GM21526 (cell line): ENCODE data around the gene MCC.

ENCODE experiments used
- ATAC-seq: cut with Tn5 transposase; IDR thresholded peaks from one replicate; pipeline ENCODE4 v1.9.1; 2021; ENCODE audit warnings: moderate library complexity; ENCODE audit not compliant: unreplicated experiment, low FRiP score

MCC gene

DNA sequence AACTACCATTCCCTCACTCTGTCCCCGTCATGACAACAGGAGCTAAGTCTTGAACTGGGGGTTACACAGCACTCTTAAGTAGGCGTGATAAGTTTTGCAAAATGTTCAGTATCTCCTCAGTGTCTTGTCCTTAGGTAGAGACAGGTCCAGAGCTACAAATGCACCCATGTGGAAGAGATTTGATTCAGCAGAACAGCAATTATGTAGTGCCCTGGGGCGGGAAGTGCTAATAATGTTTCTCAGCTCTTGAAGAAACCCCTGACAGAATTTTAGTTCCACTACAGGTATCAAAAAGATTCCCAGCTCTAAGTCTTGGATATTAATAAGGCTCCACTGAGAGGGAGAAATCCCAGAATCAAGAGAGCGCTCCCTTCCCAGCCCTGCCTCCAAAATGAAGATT is 462.0 kb downstream of the MCC start:
- no peak for ATAC-seq

DNA sequence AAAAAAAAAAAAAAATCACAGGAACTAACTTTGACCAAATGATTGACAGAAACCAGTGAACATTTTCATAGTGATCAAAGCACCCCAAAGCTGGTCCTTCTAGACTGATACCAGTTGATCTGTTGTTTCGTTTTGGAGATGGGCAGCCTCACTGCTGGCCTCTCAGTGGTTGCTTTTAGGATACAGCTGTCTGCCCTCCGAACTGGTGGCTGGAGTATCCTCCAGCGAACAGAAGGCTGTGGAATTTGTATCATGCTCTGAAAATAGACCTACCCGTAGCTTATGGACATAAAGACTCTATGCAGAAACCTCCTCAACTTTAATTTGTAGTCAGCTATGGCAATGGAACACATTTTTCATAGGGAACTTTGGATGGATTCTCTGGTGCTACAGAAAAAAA is 462.7 kb downstream of the MCC start:
- no peak for ATAC-seq

DNA sequence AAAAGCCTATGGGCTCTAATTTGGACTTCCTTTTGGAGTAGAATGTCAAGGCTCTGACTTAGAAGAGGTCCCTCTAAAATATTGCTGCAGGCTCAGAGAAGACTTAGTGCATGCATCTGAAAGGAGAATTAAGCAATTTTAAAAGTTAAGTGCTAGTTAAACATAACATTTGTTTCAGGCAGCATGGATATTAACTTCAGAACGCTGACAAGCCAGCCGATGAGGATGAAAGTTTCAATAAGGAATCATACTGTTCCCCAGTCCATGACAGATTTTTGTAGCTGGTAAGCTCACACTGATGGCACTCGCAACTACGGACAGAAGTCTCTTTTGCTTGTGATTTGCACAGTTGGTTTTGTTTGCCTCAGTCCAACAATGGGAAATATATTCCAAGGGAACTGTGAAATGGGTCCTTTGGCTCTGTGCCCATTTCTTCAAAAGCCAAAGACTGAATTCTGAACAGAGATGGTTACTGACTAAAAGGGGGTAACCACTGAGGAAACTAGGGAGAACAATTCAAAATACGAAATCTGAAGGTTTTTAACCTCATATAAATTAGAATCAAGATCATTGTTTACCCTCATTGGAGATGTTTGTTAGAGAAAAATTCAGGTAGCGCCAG is 464.1 kb downstream of the MCC start:
- no peak for ATAC-seq

DNA sequence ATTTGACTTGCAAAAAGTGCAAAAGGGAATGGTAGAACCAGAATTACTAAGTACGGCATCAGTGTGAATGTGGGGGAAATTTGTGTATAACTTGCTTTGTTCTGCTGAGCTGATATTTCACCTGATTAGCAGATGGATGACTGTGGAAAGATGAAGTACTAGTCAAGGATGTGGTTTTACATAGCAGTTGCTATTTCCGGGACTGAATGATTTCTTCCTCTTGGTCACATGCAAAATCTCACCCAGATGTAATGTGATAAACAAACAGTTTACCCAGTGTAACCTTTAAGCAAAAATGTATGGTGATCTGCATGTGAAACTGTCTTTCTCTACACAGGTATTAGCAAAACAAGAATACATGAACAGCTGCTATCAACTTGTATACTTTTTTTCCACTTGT is 465.6 kb downstream of the MCC start:
- ATAC-seq, result peak; percentile 76

DNA sequence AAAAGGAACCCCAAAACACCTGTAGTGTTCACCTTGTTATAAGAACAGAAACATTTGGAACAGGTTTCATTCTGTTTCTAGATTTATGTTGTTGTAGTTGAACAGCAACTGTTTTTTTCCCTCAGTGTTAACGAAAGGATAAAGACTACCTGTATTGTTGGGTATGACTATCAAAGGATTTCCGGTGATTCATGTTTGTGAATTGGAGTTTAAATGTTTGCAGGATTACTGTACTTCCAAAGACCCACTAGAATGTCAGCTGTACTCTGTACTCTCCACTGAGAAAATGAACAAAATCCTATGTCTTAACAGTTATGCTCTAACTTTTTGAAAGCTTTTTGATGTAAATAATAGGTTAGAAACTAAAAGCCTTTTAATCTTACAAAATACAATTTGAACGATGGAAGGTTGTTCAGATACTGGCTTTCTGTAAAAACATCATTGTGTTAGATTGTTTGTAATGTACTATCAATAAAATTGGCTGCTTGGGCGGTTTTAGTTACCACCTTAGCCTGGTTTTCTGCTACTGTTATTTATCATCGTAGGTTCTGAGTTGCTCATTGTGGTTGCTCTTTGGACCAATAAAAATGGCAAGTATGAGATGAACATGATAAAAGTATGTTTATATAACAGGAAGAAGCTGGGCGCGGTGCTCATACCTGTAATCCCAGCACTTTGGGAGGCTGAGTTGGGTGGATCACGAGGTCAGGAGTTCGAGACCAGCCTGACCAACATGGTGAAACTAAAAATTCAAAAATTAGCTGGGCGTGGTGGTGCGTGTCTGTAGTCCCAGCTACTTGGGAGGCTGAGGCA is 467.6 kb downstream of the MCC start:
- no peak for ATAC-seq

DNA sequence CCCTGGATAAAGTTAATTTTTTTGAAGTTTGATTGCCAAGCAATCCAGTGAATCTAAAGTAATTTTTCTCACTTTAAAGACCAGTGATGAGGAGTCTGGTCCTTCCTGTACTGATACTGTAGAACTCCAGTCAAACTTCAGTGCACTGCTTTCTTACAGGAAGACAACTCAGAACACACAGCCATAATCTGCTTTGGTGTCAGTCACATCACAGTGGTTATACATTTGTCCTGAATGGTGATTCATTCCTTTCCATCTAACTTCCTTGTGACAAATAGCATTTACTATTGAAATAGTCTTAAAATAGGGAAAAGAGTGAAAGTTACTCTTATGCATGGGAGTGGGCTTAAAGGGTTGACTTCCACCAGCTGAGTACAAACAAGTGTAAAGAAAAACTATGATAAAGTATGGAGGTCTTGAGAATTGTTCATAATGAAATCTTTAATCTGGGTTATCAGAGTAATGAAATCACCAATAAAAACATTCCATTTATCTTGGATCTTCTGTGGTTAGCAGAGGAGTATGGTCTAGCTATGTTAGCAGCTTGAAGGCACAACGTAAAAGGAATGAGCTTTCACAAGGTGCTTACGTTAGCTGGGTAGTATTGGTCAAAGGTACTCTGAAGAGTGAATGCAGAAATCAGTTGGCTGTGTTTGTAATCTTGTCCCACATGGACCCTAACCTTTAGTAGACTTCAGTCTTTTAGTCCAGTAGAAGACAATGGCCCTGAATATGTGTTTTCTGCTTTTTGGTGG is 470.2 kb downstream of the MCC start:
- ATAC-seq, result no peak

DNA sequence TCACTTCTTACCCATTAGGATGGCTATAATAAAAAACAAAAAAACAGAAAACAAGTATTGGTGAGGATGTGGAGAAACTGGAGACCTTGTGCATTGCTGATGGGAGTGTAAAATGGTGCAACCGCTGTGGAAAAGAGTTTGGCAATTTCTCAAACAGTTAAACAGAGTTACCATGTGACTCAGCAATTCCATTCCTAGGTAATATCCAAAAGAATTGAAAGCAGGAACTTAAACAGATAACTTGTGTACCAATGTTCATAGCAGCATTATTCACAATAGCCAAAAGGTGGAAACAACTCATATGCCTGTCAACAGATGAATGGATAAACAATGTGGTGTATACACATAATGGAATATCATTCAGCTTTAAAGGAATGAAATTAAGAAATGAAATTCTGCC is 482.8 kb downstream of the MCC start:
- no peak for ATAC-seq

DNA sequence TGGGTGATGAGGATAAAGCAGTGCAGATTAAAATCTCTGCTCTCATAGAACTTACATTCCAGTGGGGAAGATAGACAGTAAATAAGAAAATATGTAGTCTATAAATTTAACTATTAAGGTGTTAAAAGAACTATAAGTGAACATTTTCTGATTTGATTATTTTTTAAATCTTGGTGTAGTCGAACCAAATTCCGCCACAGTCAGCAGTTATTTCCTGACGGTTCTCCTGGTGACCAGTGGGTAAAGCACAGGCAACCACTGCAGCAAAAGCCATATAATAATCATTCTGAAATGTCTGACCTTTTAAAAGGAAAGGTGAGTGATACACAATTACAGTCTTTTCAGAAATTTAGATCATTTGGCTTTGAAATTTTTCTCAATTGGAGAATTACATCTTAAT is 484.5 kb downstream of the MCC start:
- ATAC-seq, result no peak

DNA sequence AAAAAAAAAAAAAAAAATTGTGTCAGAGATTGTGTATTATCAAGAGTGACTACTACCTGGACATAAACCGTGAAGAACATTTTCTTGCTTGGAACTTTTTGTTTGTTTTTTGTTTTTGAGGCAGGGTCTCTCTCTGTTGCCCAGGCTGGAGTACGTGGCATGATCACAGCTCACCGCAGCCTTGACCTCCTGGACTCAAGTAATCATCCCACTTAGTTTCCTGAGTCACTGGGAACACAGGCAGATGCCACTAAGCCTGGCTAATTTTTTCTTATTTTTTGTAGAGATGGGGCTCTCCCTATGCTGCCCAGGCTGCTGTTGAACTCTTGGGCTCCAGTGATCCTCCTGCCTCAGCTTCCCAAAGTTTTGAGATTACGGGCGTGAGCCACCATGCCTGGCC is 485.8 kb downstream of the MCC start:
- no peak for ATAC-seq

DNA sequence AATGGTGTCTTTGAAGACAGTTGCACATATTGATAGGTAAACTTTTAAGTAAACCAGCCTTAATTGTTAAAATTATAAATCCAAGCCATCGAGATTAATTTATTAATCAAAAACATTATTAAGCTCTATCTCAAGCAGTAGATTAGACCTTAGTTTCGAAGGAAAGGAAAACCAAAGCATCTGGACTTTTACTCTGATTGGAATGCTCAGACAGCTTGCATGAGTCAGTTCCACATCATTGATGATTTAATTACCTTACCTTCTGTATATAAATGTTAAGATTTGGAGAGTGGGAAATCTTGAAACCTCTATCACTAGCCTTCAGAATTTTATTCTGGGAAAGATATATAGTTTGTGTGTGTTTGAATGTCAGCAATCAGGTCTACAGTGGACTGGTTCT is 487.8 kb downstream of the MCC start:
- ATAC-seq, result no peak

DNA sequence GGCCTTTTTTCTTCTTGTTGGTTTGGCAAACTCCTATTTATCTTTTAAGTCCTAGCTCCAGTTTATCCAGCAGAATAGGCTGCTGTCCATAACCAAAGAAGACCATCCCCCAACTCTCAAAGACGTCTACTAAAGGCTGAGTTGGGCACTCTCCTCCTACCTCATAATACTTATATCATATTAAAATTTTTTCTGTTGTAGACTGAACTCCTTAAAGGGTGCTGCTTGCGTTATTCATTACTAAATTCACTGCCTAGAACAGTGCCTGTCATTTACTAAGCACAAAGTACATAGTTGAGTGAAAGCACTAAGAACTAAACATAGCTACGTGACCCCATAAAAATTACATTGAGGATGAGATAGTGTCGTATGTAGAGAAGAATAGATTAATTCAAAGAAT is 490.0 kb downstream of the MCC start:
- no peak for ATAC-seq

DNA sequence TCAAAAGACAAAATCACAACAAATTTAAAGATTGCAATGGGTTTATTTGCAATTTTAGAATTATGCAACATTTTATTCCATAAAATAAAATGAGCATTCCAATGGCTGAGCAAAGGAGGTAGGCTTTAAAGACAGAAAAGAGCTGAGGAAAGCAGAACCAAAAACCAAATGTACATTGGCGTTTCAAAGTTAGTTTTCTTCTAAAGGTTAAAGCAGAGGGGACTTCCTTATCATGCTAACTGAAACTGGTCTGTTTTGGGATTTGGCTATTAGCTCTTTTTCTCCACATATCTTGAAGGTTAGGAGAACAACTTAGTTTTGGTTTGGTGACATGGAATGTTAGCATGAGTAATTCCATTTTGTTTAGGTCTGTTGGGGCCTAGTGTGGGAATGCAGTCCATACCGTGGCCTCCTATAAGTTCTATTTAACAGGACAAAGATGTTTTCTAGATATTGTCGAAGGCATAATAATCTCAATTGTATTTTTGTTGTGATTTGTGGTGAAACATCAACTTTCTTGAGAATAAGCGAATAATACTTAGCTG is 491.4 kb downstream of the MCC start:
- ATAC-seq, result no peak

DNA sequence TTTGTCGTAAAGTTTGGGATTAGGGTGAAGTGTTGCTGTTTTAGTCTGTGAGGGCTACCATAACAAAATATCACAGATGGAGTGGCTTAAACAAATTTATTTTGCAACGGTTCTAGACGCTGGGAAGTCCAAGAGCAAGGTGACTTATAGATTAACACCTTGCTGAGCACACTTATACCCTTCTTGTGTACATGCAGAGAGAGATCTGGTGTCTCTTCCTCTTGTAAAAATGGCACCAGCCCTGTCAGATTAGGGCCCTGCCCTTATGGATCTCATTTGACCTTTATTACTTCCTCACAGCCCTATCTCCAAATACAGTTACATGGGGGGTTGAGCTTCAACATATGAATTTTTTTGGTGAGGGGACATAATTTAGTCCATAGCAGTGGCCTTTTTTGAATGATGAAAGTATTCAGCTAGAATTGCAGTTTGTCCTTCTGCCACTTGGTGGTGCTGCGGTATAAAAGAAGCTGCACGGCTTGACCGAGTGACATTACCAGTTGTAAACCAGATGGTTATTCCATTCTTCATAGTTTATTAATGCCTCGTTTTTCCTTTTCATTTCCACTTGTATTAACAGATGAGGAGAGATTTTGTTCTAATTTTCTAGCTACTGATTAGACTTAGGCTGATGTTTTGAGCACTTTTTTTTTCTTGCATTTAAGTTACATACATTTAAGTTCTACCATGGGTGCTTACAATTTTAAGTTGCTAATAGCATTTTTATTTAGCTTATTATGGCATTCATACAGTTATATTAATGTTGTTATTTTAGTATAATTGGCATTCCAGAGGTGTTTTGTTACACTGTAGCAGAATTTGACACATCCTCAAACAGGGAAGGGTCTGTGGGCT is 492.3 kb downstream of the MCC start:
- peak; percentile 76 for ATAC-seq

DNA sequence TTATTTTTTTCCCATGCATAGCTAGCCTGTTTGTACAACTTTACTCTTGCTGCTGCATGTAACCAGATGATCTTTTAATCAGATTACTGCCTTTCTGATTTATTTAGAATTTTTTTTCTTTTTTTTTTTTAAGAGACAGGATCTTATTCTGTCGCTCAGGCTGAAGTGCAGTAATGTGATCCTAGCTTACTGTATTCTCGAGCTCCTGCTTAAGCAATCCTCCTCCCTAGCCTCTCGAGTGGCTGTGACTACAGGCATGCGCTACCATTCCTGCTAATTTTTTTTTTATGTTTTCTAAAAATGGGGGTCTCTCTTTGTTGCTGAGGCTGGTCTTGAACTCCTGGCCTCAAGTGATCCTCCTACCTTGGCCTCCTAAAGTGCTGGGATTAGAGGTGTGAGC is 502.0 kb downstream of the MCC start:
- no peak for ATAC-seq

DNA sequence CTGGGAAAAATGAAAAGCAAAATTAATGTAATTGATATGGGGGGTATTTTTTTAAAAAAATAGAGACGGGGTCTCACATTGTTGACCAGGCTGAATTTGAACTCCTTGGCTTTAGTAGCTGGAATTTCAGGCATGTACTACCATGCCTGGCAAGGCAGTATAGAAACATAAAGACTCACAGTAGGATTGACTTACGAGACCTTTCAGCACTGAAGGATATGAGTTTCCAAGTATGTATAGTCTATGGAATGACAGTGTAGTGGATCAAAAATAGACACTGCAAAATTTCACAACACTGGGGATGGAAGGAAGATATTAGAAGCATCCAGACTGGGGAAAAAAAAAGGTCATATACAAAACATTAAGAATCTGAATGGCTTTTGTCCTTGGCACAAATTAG is 504.9 kb downstream of the MCC start:
- no peak for ATAC-seq

DNA sequence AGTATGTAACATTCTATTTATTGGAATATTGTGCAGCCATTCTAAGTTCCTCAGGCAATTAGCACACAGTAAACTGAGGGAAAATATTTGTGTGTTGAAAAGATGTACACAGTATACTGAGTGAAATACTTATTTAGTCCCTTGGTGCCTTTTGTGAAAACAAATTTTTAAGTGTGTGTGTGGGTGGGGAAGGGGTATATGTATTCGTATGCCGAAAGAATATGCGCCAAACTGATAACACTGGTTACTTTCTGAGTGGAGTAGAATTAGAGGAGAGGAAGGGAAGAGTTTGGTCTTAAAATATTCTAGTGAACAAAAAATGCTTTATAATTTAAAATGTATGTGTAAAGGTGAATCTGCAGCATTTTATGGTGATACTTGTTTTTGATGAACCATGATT is 508.5 kb downstream of the MCC start:
- no peak for ATAC-seq

DNA sequence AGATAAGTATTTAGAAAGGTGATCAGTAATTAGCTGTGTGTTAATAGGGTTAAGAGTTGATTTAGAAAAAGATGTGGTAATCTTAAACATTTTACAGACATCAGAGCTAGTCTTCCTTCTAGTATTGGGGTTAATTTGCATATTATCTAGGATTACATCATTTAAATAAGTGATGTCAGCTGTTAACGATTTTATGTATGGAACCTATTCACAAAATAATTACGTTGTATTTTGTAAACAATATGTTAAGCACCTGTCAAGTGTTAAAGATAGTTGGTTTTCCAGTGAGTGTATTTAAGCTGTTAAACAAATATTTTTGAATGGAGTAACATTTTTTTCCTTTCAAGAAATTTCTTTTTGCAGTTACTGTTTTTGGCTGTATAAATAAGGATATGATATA is 509.4 kb downstream of the MCC start:
- ATAC-seq, result no peak

DNA sequence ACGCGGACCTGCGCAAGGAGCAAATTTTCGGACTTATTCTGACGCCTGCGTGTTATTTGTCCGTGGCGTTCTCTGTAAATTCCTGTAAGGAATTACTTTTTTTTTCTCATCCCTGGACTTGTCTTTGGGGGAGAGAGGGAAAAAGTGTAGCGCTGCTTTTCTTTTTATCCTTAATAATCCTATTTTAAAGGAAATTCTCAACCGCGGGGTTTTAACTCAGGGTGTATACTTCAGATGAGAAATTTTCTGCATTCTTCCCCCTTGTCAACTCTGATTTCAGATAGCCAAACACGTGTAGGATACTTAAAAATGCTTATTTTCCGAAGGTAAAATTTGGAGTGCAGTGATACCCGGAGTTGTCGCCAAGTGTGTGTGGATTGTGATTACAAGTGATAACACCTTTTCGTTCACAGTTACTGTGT is 510.8 kb downstream of the MCC start:
- no peak for ATAC-seq

DNA sequence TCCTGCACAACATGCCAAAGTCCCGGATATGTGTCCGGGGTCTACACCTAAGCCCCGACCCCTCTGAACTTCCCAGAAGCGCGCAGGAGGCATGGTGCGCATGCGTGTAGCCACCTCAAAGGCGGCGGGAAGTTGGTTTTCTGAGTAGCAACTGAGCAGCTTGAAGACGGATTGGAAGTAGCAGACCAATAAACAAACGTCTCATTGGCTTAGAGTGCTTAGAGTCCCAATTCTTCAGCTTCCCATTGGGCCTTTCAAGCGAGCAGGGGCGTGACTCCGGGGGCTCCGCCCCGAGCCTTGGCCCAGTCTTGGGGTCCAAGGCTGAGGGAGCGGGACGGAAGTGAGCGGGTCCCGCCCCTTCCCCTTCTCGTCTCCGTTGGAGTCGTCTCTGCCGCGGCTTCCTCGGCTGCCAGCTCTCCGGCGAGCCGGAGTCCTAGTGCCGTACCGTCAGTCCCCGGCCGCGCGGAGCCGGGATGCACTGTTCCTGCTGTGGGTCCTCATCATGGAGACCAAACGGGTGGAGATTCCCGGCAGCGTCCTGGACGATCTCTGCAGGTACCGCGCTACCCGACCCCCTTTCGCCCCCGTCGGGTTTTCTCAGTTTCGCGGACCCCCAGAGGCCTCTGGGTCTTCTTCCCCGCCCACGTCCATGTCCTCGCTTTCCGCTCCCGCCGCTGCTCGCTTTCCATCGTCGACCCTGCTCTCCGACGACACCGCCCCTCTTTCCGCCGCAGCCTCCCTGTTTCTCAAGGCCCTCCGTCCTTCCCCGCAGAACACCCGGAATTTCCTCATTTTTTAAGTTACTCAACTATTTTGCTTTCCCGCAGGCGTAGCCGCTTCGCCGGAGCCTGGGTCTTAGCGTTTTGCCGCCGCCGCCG is 511.6 kb downstream of the MCC start, which contains the start of gene DCP2:
TSS of gene DCP2 (plus strand) at position 367 of the 878 bp plus-strand sequence. CDS start at position 503, 136 bp downstream.
- ATAC-seq, result peak; percentile 96
